ENCODE results near the gene DUSP1.

The DUSP1 gene

DNA sequence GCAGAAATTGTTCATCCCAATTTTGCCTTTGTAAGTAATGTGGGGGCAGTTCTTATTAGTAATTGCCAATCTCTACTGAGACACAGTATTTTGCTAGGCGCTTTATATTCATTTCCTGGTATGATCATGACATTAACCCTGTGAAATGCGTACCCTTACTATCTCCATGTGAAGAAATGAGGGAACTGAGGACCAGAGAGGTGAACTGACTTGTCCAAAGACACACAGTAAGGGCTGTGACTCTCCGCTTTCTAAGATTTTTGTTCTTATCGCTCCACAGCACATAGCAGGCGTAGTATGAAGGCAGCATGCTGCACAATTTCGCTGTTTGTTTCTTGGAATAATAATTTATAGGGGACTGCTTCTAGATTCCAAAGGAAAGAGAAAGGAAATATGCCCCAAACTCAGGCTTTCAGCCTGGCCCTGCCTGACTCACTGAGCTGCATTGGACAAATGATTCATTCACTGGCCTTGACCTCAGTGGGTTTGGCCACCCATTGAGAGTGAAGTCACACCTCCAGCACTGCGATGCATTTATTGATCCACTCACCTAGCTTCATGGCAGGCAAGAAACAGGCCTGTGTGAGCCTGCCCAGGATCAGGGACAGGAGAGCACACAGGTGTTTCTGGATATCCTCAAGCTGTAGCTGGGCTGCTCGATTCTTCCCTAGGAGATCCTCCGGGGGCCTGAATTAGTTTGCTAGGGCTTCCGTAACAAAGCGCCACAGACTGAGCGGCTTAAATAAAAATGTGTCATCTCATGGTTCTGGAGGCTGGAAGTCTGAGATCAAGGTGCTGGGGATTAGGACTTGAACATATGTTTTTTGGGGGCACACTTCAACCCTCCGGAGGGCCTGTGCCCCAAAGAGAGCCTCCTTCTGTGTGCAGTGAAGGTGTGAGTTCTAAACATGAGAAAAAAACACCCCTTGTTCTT lies 7.2 kb upstream of the DUSP1 start:
- peak; percentile 44 for DNase-seq

DNA sequence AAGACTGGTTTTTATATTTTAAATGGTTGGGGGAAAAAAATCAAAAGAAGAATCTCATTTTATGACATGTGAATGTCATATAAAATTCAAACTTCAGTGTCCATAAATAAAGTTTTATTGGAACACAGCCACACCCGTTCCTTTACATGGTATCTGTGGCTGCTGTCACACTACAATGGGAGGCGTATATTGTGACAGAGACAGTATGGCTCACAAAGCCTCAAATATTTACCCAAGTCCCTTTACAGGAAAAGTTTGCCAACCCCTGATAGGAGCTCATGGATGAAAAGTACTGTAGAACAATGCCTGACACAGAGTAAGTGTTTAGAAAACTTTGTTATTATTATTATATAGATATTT lies 5.2 kb upstream of the DUSP1 start:
- no peak for DNase-seq

DNA sequence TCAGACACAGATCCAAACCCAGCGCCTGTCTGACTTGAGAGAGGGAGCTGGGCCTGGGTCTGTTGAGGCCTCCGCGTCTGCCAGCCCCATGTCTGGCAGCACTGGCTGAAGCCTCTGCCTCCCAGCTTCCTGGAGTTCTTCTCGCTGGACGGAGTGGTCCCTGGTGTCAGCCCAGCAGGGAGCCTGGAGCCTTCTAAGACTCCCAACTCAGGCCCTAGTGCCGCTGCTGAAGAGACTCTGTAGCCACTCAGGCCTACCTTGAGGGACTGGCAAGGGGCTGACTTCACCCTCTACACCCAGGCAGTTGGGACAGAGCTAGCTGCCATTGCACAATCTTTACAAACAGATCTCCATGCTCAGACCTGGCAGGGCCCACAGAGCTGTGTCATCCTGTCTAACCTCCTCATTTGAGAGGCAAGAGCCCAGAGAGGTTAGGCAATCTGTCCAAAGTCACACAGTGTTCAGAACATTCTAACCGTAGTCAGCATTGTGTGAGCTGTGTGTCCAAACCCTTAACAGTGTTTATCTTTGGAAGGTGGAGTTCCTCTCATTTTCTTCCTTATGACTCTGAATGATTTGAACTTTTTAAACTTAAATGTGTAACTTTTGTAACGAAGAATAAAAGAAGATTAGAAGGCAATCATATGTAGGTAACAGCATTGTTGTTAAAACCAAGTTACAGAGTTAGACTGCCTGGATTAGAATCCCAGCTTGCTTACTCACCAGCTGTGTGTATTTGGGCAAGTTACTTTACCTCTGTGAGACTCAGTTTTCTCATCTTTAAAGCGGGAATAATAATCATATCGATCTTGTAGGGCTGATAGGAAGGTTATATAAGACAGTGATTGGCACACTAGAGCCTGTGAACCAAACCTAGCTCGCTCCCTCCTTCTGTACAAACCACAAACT lies 4.6 kb upstream of the DUSP1 start:
- no peak for DNase-seq

DNA sequence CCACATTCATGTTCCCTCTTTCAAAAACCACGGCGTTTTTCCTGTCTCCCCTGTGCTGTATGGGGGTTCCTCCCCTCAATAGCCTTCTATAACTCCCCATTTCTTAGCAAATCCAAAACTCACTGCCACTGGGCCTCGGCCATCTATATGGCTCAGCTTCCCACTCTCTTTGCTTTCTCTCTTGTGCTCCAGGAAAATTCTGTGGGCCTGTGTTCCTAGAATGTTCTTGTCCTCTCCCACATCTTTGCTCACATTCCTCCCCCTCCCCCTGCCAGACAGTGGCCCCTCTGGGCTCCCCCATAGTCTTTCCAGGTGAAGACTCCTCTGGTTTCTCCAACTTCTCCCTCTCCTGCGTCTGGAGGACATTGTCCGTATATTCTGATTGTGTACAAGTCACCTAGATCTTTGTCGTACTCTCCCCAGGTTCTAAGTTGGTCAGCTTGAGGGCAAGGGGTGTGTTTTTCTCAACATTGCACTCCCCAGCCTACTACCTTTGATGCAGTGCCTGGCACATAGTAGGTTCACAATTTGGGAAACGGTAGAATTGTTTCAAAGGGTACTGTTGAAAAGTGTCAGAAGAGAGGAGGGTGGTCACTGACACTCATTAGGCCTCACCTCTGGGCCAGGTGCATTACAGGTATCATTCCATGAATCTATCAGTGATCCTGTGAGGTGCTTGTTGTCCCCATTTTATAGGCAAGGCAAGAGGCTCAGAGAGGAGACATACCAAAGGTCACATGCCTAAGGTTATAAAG lies 3.7 kb upstream of the DUSP1 start:
- no peak for DNase-seq

DNA sequence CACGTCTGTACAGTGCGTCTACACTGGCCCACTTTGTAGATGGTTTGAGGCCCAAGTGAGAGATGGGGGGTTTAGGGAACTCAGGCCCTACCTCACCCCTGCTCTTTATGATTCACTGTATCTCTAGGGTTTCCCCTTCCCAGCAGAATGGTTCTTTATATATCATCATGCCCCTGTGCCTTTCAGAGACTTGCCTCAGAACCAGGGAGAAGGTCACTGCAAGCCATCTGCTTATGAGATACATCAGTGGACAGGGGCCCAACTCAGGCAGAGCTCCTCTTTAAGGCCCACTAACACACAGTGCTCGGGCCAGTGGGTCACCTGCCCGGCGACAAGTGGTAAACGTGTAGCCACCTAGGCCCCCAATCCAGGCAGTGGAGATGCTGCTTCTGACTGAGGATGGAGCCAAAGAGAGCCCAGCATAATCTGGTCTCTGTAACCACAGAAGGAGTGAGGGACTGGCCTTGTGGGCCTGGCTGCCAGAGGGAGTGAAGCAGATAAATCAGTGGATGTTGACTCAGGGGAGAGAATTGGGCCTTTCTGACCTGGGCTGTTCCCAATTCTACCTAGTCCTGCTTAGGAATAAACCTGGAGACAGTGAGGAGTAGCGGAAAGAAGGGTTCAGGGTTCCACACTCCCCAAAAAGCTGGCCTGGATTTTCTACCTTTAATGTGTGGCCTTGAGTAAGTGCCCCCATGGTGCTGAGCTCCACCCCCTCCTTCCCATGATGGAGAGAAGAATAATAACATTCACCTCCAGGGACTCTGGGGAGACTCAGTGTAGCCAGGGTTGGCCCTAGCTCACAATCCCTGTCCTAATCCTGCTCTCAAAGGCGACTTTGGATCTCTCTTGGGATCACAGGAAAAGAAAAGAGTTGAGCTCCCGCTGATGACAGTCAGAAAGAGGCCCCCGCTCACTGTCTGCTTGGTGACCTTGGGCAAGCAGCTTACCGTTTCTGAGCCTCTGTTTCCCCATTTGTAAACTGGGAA lies 2.8 kb upstream of the DUSP1 start:
- DNase-seq: no peak

DNA sequence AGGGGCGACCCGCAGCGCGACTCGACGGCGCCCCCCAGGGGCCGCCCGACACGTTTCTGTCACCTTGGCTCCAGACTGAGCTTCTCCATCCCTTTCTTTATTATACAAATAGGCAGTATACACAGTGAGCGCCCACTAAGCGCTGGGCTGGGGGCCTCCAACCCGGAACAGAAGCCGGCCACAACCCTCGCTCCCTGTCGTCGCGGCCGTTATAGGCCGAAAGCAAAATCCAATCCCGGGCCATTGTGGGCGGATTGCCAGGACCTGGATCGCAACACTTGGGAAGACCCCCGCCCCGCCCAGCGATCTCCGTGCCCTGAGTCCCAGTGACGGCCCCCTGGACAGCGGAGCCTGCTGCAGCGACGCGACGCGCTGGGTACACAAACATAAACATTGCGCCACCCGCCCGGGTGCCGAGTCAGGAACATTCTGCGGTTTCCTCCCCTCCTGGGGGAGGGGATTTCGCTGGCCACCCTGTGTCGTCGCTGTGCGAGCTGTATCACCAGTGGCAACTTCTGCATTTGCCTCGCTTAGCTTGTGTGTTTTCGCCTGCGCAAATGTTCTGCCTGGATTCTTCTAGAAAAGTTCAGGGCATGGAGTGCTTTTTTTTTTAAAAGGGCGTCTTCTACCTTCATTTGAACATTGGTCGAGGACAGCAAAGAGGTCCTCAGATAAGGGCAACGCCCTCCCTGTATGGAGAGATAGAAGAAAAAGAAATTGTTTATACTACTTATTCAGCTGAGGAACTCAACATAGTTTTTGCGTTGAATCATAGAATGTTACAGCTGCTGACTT lies 1.3 kb upstream of the DUSP1 start:
- peak; percentile 93 for DNase-seq

DNA sequence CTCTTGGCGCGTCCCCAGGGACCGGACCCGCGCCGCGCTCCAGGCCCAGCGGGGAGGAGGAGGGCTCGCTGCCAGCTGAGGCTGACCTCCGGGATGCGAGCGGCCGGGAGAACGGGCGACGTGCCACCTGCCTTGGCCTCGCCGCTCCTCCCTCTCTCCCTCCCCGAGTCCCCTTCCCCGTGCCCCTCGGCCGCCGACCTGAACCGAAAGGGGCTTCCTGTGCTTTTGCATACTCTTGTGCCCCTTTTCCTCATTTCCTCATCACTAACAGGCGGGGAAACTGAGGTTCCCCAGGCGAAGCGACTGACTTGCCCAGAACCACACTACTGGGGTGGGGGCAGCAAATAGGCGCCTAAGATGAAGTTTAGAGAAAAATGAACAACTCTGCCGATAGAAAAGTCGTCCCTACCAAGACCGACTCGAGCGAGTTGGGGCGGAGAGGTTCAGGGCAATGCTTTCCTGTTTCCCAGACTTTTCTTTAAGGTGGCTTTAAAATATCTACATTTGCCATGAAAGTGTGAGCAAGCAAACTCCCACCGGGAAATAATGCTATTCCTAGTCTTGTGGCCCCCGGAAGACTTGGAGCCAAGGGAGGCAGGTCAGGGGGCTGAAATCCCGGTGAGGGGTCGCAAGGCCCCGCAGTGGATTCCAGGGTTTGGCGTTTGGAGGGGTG lies 580 bp upstream of the DUSP1 start:
- no peak for DNase-seq

DNA sequence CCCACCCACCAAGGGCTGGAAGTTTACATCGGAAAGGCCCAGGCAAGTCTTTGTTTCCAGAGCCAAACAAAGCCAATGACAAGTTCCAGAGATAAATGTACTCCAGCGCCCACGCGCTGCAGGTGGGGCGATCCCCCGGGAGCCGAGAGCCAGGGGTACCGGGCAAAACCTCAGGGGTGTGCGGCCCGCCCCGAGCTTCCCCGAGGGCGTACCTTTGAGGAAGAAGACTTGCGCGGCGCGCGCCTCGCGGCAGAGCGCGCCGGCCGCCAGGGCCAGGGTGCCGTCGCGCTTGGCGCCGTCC lies 671 bp downstream of the DUSP1 start:
- DNase-seq: no peak

DNA sequence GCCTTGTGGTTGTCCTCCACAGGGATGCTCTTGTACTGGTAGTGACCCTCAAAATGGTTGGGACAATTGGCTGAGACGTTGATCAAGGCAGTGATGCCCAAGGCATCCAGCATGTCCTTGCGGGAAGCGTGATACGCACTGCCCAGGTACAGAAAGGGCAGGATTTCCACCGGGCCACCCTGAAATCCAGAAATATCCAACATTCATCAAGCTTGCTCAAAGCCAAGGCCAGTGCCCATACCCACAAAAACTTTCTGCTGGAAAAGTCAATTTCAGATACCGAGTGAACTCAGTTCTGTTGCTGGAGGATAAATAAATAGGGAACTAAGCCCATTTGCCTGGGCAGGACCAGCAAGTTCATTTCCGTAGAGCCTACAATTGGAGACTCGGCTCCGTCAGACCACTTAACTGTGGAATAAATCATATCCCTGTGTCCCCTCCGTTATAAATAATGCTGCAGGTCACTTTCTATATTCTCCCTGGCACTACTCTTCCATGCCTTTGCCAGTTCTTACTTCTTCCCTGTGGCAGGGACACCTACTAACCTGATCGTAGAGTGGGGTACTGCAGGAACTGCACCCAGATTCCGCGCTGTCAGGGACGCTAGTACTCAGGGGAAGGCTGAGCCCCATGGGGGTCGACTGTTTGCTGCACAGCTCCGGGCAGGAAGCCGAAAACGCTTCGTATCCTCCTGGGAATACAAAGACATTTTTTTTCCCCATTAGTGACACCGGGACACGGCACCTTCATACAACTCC lies 1.2 kb downstream of the DUSP1 start:
- DNase-seq: peak; percentile 66

DNA sequence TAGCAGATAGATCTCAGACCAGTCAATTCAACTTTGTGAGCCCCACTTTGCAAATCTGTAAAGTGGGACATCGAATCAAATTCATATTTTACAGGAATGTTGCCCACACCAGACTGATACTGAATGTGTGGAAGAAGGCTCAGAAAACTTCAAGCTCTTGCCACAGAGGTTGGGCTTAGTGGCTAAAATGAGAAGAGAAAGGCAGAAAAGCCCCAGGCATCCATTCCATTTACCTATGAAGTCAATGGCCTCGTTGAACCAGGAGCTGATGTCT lies 1.7 kb downstream of the DUSP1 start:
- DNase-seq: no peak

DNA sequence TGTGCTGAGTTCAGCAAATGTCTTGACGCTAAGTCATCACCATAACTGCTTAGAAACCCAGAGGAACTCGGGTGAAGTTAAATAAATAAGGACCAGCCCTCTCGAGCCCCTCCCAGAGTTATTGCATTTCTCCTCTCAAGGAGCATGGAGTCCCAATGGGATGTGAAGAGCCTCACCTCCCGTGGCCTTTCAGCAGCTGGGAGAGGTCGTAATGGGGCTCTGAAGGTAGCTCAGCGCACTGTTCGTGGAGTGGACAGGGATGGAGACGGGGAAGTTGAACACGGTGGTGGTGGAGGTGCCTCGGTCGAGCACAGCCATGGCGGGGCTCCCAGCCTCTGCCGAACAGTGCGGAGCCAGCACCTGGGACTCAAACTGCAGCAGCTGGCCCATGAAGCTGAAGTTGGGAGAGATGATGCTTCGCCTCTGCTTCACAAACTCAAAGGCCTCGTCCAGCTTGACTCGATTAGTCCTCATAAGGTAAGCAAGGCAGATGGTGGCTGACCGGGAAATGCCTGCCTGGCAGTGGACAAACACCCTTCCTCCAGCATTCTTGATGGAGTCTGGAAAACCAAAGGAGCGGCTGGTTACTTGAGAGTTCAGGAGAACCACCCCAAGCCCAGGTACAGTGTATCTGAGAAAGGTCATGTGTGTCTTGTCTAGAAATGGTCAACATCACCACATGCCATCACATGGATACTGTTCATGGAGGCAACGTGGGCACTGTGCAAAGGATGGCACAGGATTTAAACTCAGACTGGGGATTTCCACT lies 2.2 kb downstream of the DUSP1 start:
- peak; percentile 71 for DNase-seq

DNA sequence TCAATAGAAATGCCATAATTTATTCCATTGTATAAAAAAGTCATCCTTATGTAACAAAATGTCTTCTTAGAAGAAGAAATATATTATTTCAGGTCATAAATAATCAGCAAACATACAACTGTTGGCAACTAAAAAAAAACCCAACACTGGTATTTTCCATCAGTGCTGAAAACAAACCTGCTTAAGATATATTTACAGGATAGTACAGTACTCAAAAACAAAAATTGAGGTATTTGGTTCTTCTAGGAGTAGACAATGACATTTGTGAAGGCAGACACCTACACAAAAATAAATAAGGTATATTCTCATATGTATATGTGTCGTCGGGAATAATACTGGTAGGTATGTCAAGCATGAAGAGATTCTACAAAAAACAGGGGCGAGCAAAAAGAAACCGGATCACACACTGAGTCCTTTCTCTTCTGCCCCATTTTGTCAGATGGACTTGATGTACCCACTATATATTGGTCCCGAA lies 2.9 kb downstream of the DUSP1 start:
- no peak for DNase-seq

DNA sequence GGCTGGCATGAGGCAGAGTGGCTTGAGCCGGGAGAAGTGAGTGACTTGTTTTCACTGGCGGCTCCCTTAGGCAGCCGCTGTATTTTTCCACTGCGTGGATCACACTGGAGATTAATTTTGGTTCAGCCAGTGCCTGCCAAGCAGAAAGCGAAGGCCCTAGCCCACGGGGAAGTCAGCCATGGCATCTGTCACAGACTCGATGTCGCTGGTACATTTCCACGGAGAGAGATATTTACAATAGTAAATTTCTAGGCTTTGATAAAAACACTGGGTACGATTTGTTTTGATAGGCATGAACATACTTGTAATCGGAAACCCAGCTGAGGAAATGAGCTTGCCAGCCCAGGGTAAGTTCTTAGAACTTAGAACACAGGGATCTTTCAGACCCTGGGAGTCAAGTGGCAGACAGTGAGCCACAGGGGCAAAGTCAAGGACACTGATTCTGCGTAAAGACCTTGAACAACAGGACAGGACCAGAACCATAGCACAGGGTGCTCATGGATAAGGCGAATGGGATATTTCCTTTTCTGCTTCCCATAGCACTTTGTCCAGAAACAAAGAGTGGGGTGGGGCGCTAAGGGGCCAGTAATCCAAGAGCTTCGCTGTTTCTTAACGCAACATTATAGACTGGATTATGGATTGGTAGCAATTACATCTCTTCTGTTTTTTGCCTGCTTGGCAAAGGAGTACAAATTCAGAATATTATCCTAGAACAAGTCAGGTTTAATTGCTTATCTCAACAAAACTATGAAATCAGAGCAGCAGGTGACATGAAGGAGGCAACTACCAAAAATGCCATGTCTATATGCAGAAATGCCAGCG lies 4.5 kb downstream of the DUSP1 start:
- peak; percentile 76 for DNase-seq

DNA sequence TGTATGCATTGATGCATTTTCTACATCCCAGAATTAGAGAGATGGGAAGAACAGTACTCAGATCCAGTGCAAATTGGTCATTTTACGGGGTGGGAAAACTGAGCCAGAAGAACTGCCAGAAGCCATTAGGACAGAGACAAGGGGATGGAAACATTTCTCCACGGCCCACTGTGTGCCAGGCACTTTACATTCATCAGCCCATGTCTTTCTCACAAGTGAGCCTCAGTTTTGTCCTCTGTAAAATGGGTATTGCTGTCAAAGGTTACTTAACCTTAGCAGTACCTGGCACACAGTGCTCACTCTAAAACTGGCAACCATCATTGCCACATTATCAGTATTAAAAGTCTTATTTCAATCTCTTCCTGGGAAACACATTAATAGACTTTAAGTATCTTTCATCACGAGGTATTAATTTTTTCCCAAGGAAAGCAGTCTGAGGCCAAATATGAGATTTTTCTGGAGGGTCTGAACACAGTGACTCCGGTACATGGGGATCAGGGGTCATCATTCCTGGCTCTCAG lies 5.2 kb downstream of the DUSP1 start:
- peak; percentile 69 for DNase-seq

DNA sequence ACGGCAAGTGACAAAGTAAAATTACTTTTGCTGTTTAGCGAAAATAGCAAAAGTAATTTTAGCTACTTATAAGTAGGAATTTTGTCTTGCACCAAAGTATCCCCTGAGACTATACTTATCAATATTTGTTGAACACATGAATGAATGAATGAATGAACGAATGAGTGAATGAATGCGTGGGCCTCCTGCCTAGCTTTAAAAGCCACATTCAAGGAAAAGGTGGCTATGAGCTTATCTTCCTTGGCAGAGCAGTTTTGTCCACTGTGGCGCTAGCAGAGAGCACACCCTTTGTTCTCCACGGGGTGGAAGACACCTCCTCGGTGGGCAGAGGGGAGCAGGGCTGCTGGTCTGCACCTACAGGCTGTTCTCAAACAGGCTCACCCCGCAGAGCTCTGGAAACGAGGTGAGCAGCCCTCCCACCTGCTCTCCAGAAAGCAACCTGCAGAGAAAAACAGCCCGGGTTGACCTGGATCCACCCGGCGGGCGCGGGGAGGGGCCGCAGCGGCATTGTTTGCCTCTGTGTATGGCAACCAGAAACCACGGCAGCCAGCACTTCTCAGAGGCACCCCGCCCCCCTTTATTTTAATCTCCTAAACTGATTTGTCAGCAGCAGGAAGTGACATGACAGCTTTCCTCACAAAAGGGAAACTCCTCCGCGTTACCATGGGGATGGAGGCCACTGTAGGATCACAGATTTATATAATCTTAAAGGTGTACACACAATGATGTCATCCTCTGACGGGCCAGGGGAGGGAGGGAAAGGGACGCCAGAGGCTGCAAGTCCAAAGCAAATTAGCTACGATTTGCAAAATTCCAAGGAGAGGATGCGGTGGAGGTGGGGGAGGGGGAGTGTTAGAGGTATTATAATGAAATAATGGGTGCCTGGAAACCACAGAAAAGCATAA lies 5.9 kb downstream of the DUSP1 start:
- peak; percentile 97 for DNase-seq

DNA sequence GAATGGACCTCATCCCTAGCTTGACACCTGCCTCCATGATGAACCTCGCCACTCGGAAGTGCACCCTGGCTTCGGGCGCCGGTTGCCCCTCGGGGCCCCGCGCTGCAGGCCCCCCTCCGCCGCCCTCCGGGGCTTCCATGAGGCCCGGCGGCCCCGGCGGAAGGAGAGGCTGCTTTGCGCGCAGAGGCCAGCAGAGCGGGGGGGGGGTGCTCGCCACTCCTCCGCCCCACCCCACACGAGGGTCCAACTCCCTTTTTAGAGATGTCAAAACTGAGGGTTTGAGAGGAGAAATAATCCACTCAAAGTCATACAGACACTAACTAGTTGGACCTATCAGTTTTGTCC lies 7.9 kb downstream of the DUSP1 start:
- no peak for DNase-seq

Measured in activated effector memory CD4-positive, alpha-beta T cell treated with anti-CD3 and anti-CD28 coated beads, Interleukin-2, amount 50 U/mL, for 16 hours (primary cell).